Thyroid gland (tissue), 4 donors: Measurements from ENCODE around the gene OR4D5.

ENCODE experiments used
- POLR2A ChIP-seq, 2 donors: fragments of 450-650 bp; IDR thresholded peaks; one replicate each; pipeline ENCODE4 v1.6.1; 2017; ENCODE audit warnings: antibody characterized with exemption in 2 of 2, mild to moderate bottlenecking in 2 of 2, moderate library complexity in 1 of 2
- TF ChIP-seq, protein P1 (sequence below), 6 experiments: fragments of 200-600 bp in 3 of 6; fragments of 450-650 bp in 3 of 6; sonication (generic) in 3 of 6; IDR thresholded peaks; one replicate each; pipeline ENCODE4 v1.5.1; 2016 to 2019; ENCODE audit warnings: antibody characterized with exemption in 6 of 6, mild to moderate bottlenecking in 2 of 6, inconsistent platforms in 1 of 6, moderate library complexity in 1 of 6

GRCh38 chr11:123920943-123921342, 18.5 kb upstream of the OR4D5 start:
- TF ChIP-seq, protein P1, sequence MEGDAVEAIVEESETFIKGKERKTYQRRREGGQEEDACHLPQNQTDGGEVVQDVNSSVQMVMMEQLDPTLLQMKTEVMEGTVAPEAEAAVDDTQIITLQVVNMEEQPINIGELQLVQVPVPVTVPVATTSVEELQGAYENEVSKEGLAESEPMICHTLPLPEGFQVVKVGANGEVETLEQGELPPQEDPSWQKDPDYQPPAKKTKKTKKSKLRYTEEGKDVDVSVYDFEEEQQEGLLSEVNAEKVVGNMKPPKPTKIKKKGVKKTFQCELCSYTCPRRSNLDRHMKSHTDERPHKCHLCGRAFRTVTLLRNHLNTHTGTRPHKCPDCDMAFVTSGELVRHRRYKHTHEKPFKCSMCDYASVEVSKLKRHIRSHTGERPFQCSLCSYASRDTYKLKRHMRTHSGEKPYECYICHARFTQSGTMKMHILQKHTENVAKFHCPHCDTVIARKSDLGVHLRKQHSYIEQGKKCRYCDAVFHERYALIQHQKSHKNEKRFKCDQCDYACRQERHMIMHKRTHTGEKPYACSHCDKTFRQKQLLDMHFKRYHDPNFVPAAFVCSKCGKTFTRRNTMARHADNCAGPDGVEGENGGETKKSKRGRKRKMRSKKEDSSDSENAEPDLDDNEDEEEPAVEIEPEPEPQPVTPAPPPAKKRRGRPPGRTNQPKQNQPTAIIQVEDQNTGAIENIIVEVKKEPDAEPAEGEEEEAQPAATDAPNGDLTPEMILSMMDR (IDR thresholded peaks at IDR 0.05) = no peak
- TF ChIP-seq POLR2A (IDR thresholded peaks at IDR 0.05) = no peak
